Fibroblast of lung (primary cell): ENCODE data around the gene DHRS12. TPM values are rescaled to one million over a fixed set of nuclear protein-coding genes. Genes with fewer than 3 reads are reported as not detected.

ENCODE experiments used
- DNase-seq, 2 donors: peaks; one replicate each; pipeline versions ENCODE4 v3.0.0 to v3.0.0-alpha.2; 2010; ENCODE audit warnings: low read depth in 2 of 2
- H2AFZ ChIP-seq: 2 replicates; pipeline ENCODE4 v1.5.1; 2012; ENCODE audit warnings: low read length, control low read depth, inconsistent platforms
- H3K27ac ChIP-seq: 2 replicates; pipeline ENCODE4 v1.5.1; 2011; ENCODE audit warnings: low read length, control low read depth; ENCODE audit not compliant: insufficient read depth
- H3K27me3 ChIP-seq: 2 replicates; pipeline ENCODE4 v1.5.1; 2011; ENCODE audit warnings: mild to moderate bottlenecking, low read length; ENCODE audit not compliant: control insufficient read depth, insufficient read depth
- H3K36me3 ChIP-seq: 2 replicates; pipeline ENCODE4 v1.5.1; 2011; ENCODE audit warnings: low read length; ENCODE audit not compliant: control insufficient read depth, insufficient read depth
- H3K4me1 ChIP-seq: 2 replicates; pipeline ENCODE4 v1.5.1; 2011; ENCODE audit warnings: low read length; ENCODE audit not compliant: control insufficient read depth, insufficient read depth; ENCODE audit errors: extremely low read depth
- H3K4me2 ChIP-seq: 2 replicates; pipeline ENCODE4 v1.5.1; 2011; ENCODE audit warnings: low read length, control low read depth; ENCODE audit not compliant: insufficient read depth; ENCODE audit errors: extremely low read depth
- H3K4me3 ChIP-seq, 4 experiments: fragments of 200-600 bp in 1 of 4; sonication (generic) in 1 of 4; replicated peaks in 1 of 4; 2 replicates each; pipeline ENCODE4 v1.5.1; 2011 to 2016; ENCODE audit warnings: low read length in 4 of 4, low read depth in 3 of 4, mild to moderate bottlenecking in 3 of 4, control low read depth in 2 of 4, inconsistent platforms in 1 of 4, mixed read lengths in 1 of 4; ENCODE audit not compliant: insufficient read depth in 1 of 4; ENCODE audit errors: control extremely low read depth in 1 of 4
- H3K79me2 ChIP-seq: 2 replicates; pipeline ENCODE4 v1.5.1; 2012; ENCODE audit warnings: mild to moderate bottlenecking, low read length, inconsistent platforms; ENCODE audit not compliant: control insufficient read depth, insufficient read depth
- H3K9ac ChIP-seq: 2 replicates; pipeline ENCODE4 v1.5.1; 2011; ENCODE audit warnings: mild to moderate bottlenecking, low read length, control low read depth; ENCODE audit not compliant: insufficient read depth
- H3K9me3 ChIP-seq: 2 replicates; pipeline ENCODE4 v1.5.1; 2012; ENCODE audit warnings: low read depth, low read length; ENCODE audit not compliant: control insufficient read depth, insufficient read depth
- H4K20me1 ChIP-seq: 2 replicates; pipeline ENCODE4 v1.5.1; 2011; ENCODE audit warnings: low read length; ENCODE audit not compliant: control insufficient read depth, insufficient read depth; ENCODE audit errors: extremely low read depth
- EZH2 ChIP-seq: IDR thresholded peaks from 2 replicates; pipeline ENCODE4 v1.5.1; 2012; ENCODE audit warnings: low read length, control low read depth, mild to moderate bottlenecking; ENCODE audit errors: missing control alignments
- polyA plus RNA-seq, 2 donors: library from polyadenylated mRNA; depleted of rRNA in 1 of 2; stranded (reverse) in 1 of 2; unstranded in 1 of 2; fragments of >200 nt; gene quantifications; 2 replicates each; pipeline ENCODE4 v1.2.1, GENCODE V29; 2011 to 2012; ENCODE audit warnings: missing spikeins in 1 of 2
- total RNA-seq: library from RNA; depleted of rRNA; stranded (reverse); fragments of >200 nt; gene quantifications from 2 replicates; pipeline ENCODE4 v1.2.1, GENCODE V29; 2014
- TF ChIP-seq, protein P1 (sequence below), 2 donors: IDR thresholded peaks in 1 of 2; conservative IDR thresholded peaks in 1 of 2; 1 replicate in 1 of 2; 2 replicates in 1 of 2; pipeline ENCODE4 v1.5.1; 2011 to 2012; ENCODE audit warnings: low read length in 2 of 2, control low read depth in 1 of 2, inconsistent platforms in 1 of 2, low read depth in 1 of 2, mild to moderate bottlenecking in 1 of 2

DHRS12 gene
- total and polyA plus RNA-seq, 2 donors (not counting 1 experiment from before 2014, with no cell fraction given): 5.7 to 6.1 TPM

DNA sequence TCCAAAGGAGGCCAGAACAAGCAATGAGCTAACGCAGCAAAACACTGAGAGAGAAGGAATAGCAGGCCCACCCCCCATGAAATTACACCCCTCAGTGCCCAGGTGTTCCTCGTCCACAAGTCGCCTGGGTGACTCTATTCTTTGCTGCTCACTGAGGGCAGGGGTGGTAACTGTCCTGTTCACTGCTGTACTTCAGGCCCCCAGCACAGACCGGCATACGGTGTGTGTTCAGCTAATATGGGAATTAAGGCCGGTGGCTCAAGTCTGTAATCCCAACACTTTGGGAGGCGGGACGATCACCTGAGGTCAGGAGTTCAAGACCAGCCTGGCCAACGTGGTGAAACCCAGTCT lies 31.9 kb downstream of the DHRS12 start:
- TF ChIP-seq, protein P1, sequence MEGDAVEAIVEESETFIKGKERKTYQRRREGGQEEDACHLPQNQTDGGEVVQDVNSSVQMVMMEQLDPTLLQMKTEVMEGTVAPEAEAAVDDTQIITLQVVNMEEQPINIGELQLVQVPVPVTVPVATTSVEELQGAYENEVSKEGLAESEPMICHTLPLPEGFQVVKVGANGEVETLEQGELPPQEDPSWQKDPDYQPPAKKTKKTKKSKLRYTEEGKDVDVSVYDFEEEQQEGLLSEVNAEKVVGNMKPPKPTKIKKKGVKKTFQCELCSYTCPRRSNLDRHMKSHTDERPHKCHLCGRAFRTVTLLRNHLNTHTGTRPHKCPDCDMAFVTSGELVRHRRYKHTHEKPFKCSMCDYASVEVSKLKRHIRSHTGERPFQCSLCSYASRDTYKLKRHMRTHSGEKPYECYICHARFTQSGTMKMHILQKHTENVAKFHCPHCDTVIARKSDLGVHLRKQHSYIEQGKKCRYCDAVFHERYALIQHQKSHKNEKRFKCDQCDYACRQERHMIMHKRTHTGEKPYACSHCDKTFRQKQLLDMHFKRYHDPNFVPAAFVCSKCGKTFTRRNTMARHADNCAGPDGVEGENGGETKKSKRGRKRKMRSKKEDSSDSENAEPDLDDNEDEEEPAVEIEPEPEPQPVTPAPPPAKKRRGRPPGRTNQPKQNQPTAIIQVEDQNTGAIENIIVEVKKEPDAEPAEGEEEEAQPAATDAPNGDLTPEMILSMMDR (conservative IDR thresholded peaks at IDR 0.05 in 1 of 2, IDR thresholded peaks at IDR 0.05 in 1 of 2; ENCODE audit: low read depth in 1 of 2, low read length in 2 of 2): no peak
- TF ChIP-seq EZH2: no peak
- Histone ChIP-seq H3K4me3 (no peak overlapping the region), H4K20me1 (no peaks in the 10 kb centered on the region), H3K9me3 (no peaks in the 10 kb centered on the region), H3K27ac (no peak overlapping the region), H3K4me2 (no peak overlapping the region), H3K36me3 (no peaks in the 10 kb centered on the region), H3K4me1 (no peaks in the 10 kb centered on the region), H3K79me2 (no peaks in the 10 kb centered on the region), H3K9ac (no peak overlapping the region), H2AFZ (no peak overlapping the region), H3K27me3 (no peaks in the 10 kb centered on the region)
- no peak for DNase-seq

GRCh38 chr13:51771418-51772104 lies 32.4 kb downstream of the DHRS12 start:
- no peaks in the 10 kb centered on the region for H3K36me3 ChIP-seq
- TF ChIP-seq EZH2: no peak
- TF ChIP-seq, protein P1 (conservative IDR thresholded peaks at IDR 0.05 in 1 of 2, IDR thresholded peaks at IDR 0.05 in 1 of 2; ENCODE audit: low read depth in 1 of 2, low read length in 2 of 2): no peak
- no peak for DNase-seq

GRCh38 chr13:51770681-51771417 lies 33.1 kb downstream of the DHRS12 start:
- no peaks in the 10 kb centered on the region for H3K36me3 ChIP-seq
- TF ChIP-seq, protein P1 (conservative IDR thresholded peaks at IDR 0.05 in 1 of 2, IDR thresholded peaks at IDR 0.05 in 1 of 2; ENCODE audit: low read depth in 1 of 2, low read length in 2 of 2): no peak
- no peak for TF ChIP-seq EZH2
- no peak overlapping the region for H3K9ac ChIP-seq
- no peak overlapping the region for H3K4me2 ChIP-seq
- DNase-seq: no peak
- H3K27ac ChIP-seq: no peak overlapping the region
- no peak overlapping the region for H3K4me3 ChIP-seq
- H2AFZ ChIP-seq: no peak overlapping the region
- H3K4me1 ChIP-seq: no peaks in the 10 kb centered on the region
- no peaks in the 10 kb centered on the region for H3K27me3 ChIP-seq
- H4K20me1 ChIP-seq: no peaks in the 10 kb centered on the region
- H3K79me2 ChIP-seq: no peaks in the 10 kb centered on the region
- H3K9me3 ChIP-seq: no peaks in the 10 kb centered on the region

More at GRCh38 chr13:51771418-51772104, 32.4 kb downstream of the DHRS12 start:
- Histone ChIP-seq H3K27me3 (no peaks in the 10 kb centered on the region), H4K20me1 (no peaks in the 10 kb centered on the region), H3K4me2 (no peak overlapping the region), H3K9ac (no peak overlapping the region), H2AFZ (no peak overlapping the region), H3K27ac (no peak overlapping the region), H3K79me2 (no peaks in the 10 kb centered on the region), H3K9me3 (no peaks in the 10 kb centered on the region), H3K4me3 (no peak overlapping the region), H3K4me1 (no peaks in the 10 kb centered on the region)
